Measurements from ENCODE around the gene CFHR3. TPM values are rescaled to one million over a fixed set of nuclear protein-coding genes. Genes with fewer than 3 reads are reported as not detected.
"Not testable (repeated sequence)": the region's sequence is repeated elsewhere in the genome, so short reads cannot be mapped to it uniquely, and the experiment has no call there.

Gene CFHR3
- not detected in 2 replicates for total RNA-seq

GRCh38 chr1:196774603-196775002 is at the start of gene CFHR3:
Gene CFHR3, plus strand, starts transcription at chr1:196774840. Its CDS starts 47 bp downstream, at chr1:196774887.
- no peaks in the 10 kb centered on the region for H3K27me3 Mint-ChIP-seq
- intact Hi-C loops (cut with micrococcal nuclease), result no loop called here
- no peaks in the 10 kb centered on the region for H3K9me3 Mint-ChIP-seq
- H3K36me3 Mint-ChIP-seq (ENCODE audit: low read depth), result no peaks in the 10 kb centered on the region
- no peak for DNase-seq
- H3K4me1 Mint-ChIP-seq, result no peaks in the 10 kb centered on the region
- no peak within 1 kb of the TSS for H3K4me3 Mint-ChIP-seq
- no peak within 1 kb of the TSS for H3K27ac Mint-ChIP-seq

DNA sequence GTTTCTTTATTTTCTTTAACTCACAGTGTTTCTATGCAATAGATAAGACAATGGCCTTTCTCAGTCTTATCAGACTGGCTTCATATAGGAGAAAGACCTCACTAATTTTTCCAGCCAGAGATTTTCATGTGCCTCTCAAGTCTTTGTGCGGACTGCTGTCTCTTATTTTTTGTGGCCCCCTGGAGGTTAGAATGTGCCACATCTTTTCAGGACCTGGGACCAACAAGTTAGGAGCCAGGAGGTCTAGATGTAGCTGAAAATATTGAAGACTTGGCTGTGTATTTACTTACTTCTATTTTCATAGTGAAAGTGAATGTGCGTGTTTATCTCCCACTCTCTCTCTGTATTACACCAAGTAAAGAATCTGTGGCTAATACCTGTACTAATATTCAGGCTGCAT is 42.1 kb upstream of the CFHR3 start:
- H3K27ac Mint-ChIP-seq, result no peak overlapping the region
- no peaks in the 10 kb centered on the region for H3K4me1 Mint-ChIP-seq
- intact Hi-C loops (cut with micrococcal nuclease), result no loop called here
- no peak for DNase-seq
- peaks cover 1% of the 10 kb centered on the region for H3K27me3 Mint-ChIP-seq
- no peak overlapping the region for H3K4me3 Mint-ChIP-seq
- H3K9me3 Mint-ChIP-seq, result no peaks in the 10 kb centered on the region
- no peaks in the 10 kb centered on the region for H3K36me3 Mint-ChIP-seq (ENCODE audit: low read depth)

- H3K27me3 Mint-ChIP-seq, result peaks cover 1% of the 10 kb centered on the region
- DNase-seq, result no peak
- intact Hi-C loops (cut with micrococcal nuclease), result no loop called here
- no peaks in the 10 kb centered on the region for H3K9me3 Mint-ChIP-seq
- H3K36me3 Mint-ChIP-seq (ENCODE audit: low read depth), result no peaks in the 10 kb centered on the region
- H3K4me3 Mint-ChIP-seq, result no peak overlapping the region
- H3K4me1 Mint-ChIP-seq, result no peaks in the 10 kb centered on the region
- H3K27ac Mint-ChIP-seq, result no peak overlapping the region
Measured at GRCh38 chr1:196733091-196733970, 41.3 kb upstream of the CFHR3 start.

GRCh38 chr1:196734006-196734405 is 40.6 kb upstream of the CFHR3 start:
- no peak overlapping the region for H3K4me3 Mint-ChIP-seq
- peaks cover 1% of the 10 kb centered on the region for H3K27me3 Mint-ChIP-seq
- no peak for DNase-seq
- H3K4me1 Mint-ChIP-seq, result no peaks in the 10 kb centered on the region
- no peak overlapping the region for H3K27ac Mint-ChIP-seq
- H3K36me3 Mint-ChIP-seq (ENCODE audit: low read depth), result no peaks in the 10 kb centered on the region
- intact Hi-C loops (cut with micrococcal nuclease), result no loop called here
- H3K9me3 Mint-ChIP-seq, result no peaks in the 10 kb centered on the region

- H3K27ac Mint-ChIP-seq, result no peak overlapping the region
- no peak for DNase-seq
- H3K4me1 Mint-ChIP-seq, result no peaks in the 10 kb centered on the region
- H3K36me3 Mint-ChIP-seq (ENCODE audit: low read depth), result no peaks in the 10 kb centered on the region
- intact Hi-C loops (cut with micrococcal nuclease), result no loop called here
- H3K27me3 Mint-ChIP-seq, result peaks cover 1% of the 10 kb centered on the region
- H3K4me3 Mint-ChIP-seq, result no peak overlapping the region
- no peaks in the 10 kb centered on the region for H3K9me3 Mint-ChIP-seq
Measured at GRCh38 chr1:196734460-196734859, 40.2 kb upstream of the CFHR3 start.

- H3K9me3 Mint-ChIP-seq, result no peaks in the 10 kb centered on the region
- intact Hi-C loops (cut with micrococcal nuclease), result no loop called here
- H3K27ac Mint-ChIP-seq, result no peak overlapping the region
- DNase-seq, result no peak
- H3K27me3 Mint-ChIP-seq, result peaks cover 1% of the 10 kb centered on the region
- H3K4me3 Mint-ChIP-seq, result no peak overlapping the region
- no peaks in the 10 kb centered on the region for H3K4me1 Mint-ChIP-seq
- H3K36me3 Mint-ChIP-seq (ENCODE audit: low read depth), result no peaks in the 10 kb centered on the region
Measured at GRCh38 chr1:196738730-196739129, 35.9 kb upstream of the CFHR3 start.

GRCh38 chr1:196743244-196743643 is 31.4 kb upstream of the CFHR3 start:
- intact Hi-C loops (cut with micrococcal nuclease); H3K27me3 Mint-ChIP-seq; DNase-seq; H3K27ac Mint-ChIP-seq; H3K9me3 Mint-ChIP-seq; H3K4me3 Mint-ChIP-seq; H3K4me1 Mint-ChIP-seq; H3K36me3 Mint-ChIP-seq (ENCODE audit: low read depth): not testable (repeated sequence)

- H3K27me3 Mint-ChIP-seq; H3K36me3 Mint-ChIP-seq (ENCODE audit: low read depth); DNase-seq; H3K27ac Mint-ChIP-seq; H3K4me1 Mint-ChIP-seq; intact Hi-C loops (cut with micrococcal nuclease); H3K9me3 Mint-ChIP-seq; H3K4me3 Mint-ChIP-seq: not testable (repeated sequence)
Measured at GRCh38 chr1:196765019-196765740, 9.5 kb upstream of the CFHR3 start.

- intact Hi-C loops (cut with micrococcal nuclease); H3K36me3 Mint-ChIP-seq (ENCODE audit: low read depth); H3K9me3 Mint-ChIP-seq; DNase-seq; H3K4me1 Mint-ChIP-seq; H3K27ac Mint-ChIP-seq; H3K4me3 Mint-ChIP-seq; H3K27me3 Mint-ChIP-seq: not testable (repeated sequence)
Measured at GRCh38 chr1:196769823-196770222, 4.8 kb upstream of the CFHR3 start.

GRCh38 chr1:196773713-196774112 is 927 bp upstream of the CFHR3 start:
- Mint-ChIP-seq H3K9me3 (no peaks in the 10 kb centered on the region), H3K27me3 (no peaks in the 10 kb centered on the region), H3K4me3 (no peak overlapping the region), H3K36me3 (ENCODE audit: low read depth) (no peaks in the 10 kb centered on the region), H3K27ac (no peak overlapping the region), H3K4me1 (no peaks in the 10 kb centered on the region)
- intact Hi-C loops (cut with micrococcal nuclease), result no loop called here
- no peak for DNase-seq

GRCh38 chr1:196774175-196774574 is 465 bp upstream of the CFHR3 start:
- no peak overlapping the region for H3K4me3 Mint-ChIP-seq
- no peaks in the 10 kb centered on the region for H3K9me3 Mint-ChIP-seq
- H3K27me3 Mint-ChIP-seq, result no peaks in the 10 kb centered on the region
- DNase-seq, result no peak
- H3K36me3 Mint-ChIP-seq (ENCODE audit: low read depth), result no peaks in the 10 kb centered on the region
- intact Hi-C loops (cut with micrococcal nuclease), result no loop called here
- no peaks in the 10 kb centered on the region for H3K4me1 Mint-ChIP-seq
- no peak overlapping the region for H3K27ac Mint-ChIP-seq

DNA sequence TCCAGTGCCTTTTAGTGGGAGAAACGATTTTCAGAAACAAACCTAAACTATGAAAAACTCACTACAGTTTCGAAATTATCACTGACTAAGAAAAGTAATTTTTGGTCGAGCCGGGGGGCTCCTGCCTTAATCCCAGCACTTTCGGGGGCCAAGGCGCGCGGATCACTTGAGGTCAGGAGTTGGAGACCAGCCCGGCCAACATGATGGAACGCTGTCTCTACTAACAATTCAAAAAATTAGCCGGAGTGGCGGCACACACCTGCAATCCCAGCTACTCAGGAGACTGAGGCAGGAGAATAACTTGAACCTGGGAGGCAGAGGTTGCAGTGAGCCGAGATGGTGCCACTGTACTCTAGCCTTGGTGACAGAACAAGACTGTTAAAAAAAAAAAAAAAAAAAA is 3.0 kb downstream of the CFHR3 start:
- H3K27me3 Mint-ChIP-seq, result no peaks in the 10 kb centered on the region
- H3K4me1 Mint-ChIP-seq, result no peaks in the 10 kb centered on the region
- intact Hi-C loops (cut with micrococcal nuclease), result no loop called here
- no peaks in the 10 kb centered on the region for H3K9me3 Mint-ChIP-seq
- H3K27ac Mint-ChIP-seq, result no peak overlapping the region
- no peak for DNase-seq
- no peak overlapping the region for H3K4me3 Mint-ChIP-seq
- H3K36me3 Mint-ChIP-seq (ENCODE audit: low read depth), result no peaks in the 10 kb centered on the region

- no peaks in the 10 kb centered on the region for H3K36me3 Mint-ChIP-seq (ENCODE audit: low read depth)
- intact Hi-C loops (cut with micrococcal nuclease), result no loop called here
- no peak overlapping the region for H3K27ac Mint-ChIP-seq
- H3K27me3 Mint-ChIP-seq, result no peaks in the 10 kb centered on the region
- H3K4me1 Mint-ChIP-seq, result no peaks in the 10 kb centered on the region
- no peak for DNase-seq
- no peak overlapping the region for H3K4me3 Mint-ChIP-seq
- no peaks in the 10 kb centered on the region for H3K9me3 Mint-ChIP-seq
Measured at GRCh38 chr1:196779093-196779492, 4.5 kb downstream of the CFHR3 start.

DNA sequence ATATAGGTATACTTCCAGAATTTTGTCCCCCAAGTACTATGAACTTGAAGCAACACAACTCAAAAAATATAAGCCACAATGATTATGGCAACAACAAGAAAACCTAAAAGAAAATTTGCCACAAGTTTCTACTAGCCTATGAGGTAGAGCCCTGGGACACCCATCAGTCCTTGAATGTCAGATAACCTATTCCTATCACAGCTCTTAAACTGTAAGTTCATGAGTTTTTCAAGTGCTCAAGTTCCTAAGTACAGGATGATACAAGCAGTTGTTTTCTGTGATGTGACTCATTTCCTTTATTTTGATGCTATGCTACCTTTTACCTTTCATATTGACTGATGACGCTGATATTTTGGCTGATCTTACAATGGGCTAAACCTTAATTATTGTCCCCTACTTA is 16.6 kb downstream of the CFHR3 start:
- intact Hi-C loops (cut with micrococcal nuclease); H3K4me1 Mint-ChIP-seq; H3K36me3 Mint-ChIP-seq (ENCODE audit: low read depth); H3K9me3 Mint-ChIP-seq; H3K27me3 Mint-ChIP-seq; H3K4me3 Mint-ChIP-seq; DNase-seq; H3K27ac Mint-ChIP-seq: not testable (repeated sequence)

All from activated CD4-positive, alpha-beta T cell treated with anti-CD3 and anti-CD28 coated beads, Interleukin-2, amount 10 ng/mL, durations not matched to agents 24 days and 14 days (primary cell).